ENCODE measurements around the gene TMEM150C. TPM values are rescaled to one million over a fixed set of nuclear protein-coding genes. Genes with fewer than 3 reads are reported as not detected.

Gene TMEM150C
- polyA plus RNA-seq, 1 donor (not counting 4 experiments of a cell fraction or from before 2014, with no cell fraction given) = 0.07 TPM

DNA sequence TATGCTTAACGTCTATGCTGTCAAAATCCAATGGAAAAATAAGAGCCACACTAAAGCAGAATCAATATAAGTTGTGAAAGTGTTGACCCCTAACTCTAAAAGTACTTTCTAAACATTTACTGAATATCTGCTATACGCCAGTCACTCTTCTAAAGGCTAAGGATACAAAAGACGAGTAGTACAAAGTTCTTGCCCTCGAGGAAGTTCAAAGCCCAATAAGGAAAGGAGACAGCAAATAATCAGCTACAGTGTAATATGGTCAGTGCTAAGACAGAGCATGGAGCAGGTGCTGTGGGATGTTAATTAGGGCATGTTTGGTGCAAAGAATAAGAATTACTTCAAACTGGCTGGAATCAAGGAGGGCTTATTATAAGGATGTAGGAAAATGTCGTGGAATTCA lies 31.6 kb upstream of the TMEM150C start:
- TF ChIP-seq CTCF (optimal IDR thresholded peaks at IDR 0.05 in 1 of 3, IDR thresholded peaks at IDR 0.05 in 1 of 3, conservative IDR thresholded peaks at IDR 0.05 in 1 of 3; ENCODE audit: extremely low read depth in 1 of 3, insufficient read depth in 2 of 3, low read length in 3 of 3) (no peak), EZH2 (IDR thresholded peaks at IDR 0.05; ENCODE audit: low read length) (no peak)

DNA sequence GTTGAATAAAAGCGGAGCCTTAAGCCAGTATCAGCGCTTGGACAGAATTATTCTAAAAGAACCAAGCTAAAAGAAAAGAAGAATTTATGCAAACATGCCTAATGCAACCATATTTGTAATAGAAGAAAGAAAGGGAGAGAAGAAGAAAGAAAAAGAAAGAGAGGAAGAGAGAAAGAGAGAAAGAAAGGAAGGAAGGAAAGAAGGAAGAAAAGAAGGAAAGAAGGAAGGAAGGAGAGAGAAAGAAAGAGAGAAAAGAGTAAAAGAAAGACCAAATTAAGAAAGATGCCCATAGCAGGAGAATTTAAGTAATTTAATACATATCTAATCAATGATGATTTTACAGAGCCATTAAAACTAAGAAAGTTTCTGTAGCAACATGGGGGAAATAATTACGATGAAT lies 30.9 kb upstream of the TMEM150C start:
- no peaks in the 10 kb centered on the region for H3K9me3 ChIP-seq (ENCODE audit: control insufficient read depth, low read depth, low read length)
- dilution Hi-C loops (cut with MboI; ENCODE audit: extremely low pct_ligation_motif_present, low sequenced_read_pairs) = no loop called here
- H2AFZ ChIP-seq (ENCODE audit: control insufficient read depth, low read length) = no peak overlapping the region
- no peaks in the 10 kb centered on the region for H3K27me3 ChIP-seq (ENCODE audit: control insufficient read depth, extremely low read depth, insufficient read depth, low read length)
- no peak overlapping the region for H3K4me3 ChIP-seq (ENCODE audit: control insufficient read depth in 2 of 3, extremely low read depth in 1 of 3, insufficient read depth in 2 of 3, low read depth in 1 of 3, low read length in 3 of 3)
- TF ChIP-seq EZH2 (IDR thresholded peaks at IDR 0.05; ENCODE audit: low read length) (no peak), CTCF (optimal IDR thresholded peaks at IDR 0.05 in 1 of 3, IDR thresholded peaks at IDR 0.05 in 1 of 3, conservative IDR thresholded peaks at IDR 0.05 in 1 of 3; ENCODE audit: extremely low read depth in 1 of 3, insufficient read depth in 2 of 3, low read length in 3 of 3) (no peak)
- H3K9me1 ChIP-seq (ENCODE audit: control insufficient read depth, extremely low read depth, insufficient read depth, low read length) = no peaks in the 10 kb centered on the region
- no peak overlapping the region for H3K4me2 ChIP-seq (ENCODE audit: control insufficient read depth, extremely low read depth, insufficient read depth, low read depth, low read length)
- no peak for FAIRE-seq
- no peak overlapping the region for H3K27ac ChIP-seq (ENCODE audit: control insufficient read depth, insufficient read depth, low read length)
- H4K20me1 ChIP-seq (ENCODE audit: control insufficient read depth, extremely low read depth, insufficient read depth, low read length) = no peaks in the 10 kb centered on the region
- no peaks in the 10 kb centered on the region for H3K4me1 ChIP-seq (ENCODE audit: control insufficient read depth, extremely low read depth, insufficient read depth, low read length)
- H3K79me2 ChIP-seq (ENCODE audit: control insufficient read depth, insufficient read depth, low read length) = no peaks in the 10 kb centered on the region
- no peak for DNase-seq (ENCODE audit: low read depth, low spot score)
- H3K9ac ChIP-seq (ENCODE audit: control insufficient read depth, extremely low read depth, insufficient read depth, low read length) = no peak overlapping the region
- no peaks in the 10 kb centered on the region for H3K36me3 ChIP-seq (ENCODE audit: control insufficient read depth in 2 of 2, extremely low read depth in 1 of 2, insufficient read depth in 2 of 2, low read length in 2 of 2)

More for the DNA sequence above, 31.6 kb upstream of the TMEM150C start:
- no peaks in the 10 kb centered on the region for H3K9me3 ChIP-seq (ENCODE audit: control insufficient read depth, low read depth, low read length)
- DNase-seq (ENCODE audit: low read depth, low spot score) (no peak), FAIRE-seq (no peak)
- dilution Hi-C loops (cut with MboI; ENCODE audit: extremely low pct_ligation_motif_present, low sequenced_read_pairs) = no loop called here
- H3K9ac ChIP-seq (ENCODE audit: control insufficient read depth, extremely low read depth, insufficient read depth, low read length) = no peak overlapping the region
- H3K4me2 ChIP-seq (ENCODE audit: control insufficient read depth, extremely low read depth, insufficient read depth, low read depth, low read length) = no peak overlapping the region
- H3K4me3 ChIP-seq (ENCODE audit: control insufficient read depth in 2 of 3, extremely low read depth in 1 of 3, insufficient read depth in 2 of 3, low read depth in 1 of 3, low read length in 3 of 3) = no peak overlapping the region
- no peak overlapping the region for H2AFZ ChIP-seq (ENCODE audit: control insufficient read depth, low read length)
- no peaks in the 10 kb centered on the region for H3K4me1 ChIP-seq (ENCODE audit: control insufficient read depth, extremely low read depth, insufficient read depth, low read length)
- no peaks in the 10 kb centered on the region for H4K20me1 ChIP-seq (ENCODE audit: control insufficient read depth, extremely low read depth, insufficient read depth, low read length)
- H3K27ac ChIP-seq (ENCODE audit: control insufficient read depth, insufficient read depth, low read length) = no peak overlapping the region
- H3K9me1 ChIP-seq (ENCODE audit: control insufficient read depth, extremely low read depth, insufficient read depth, low read length) = no peaks in the 10 kb centered on the region
- no peaks in the 10 kb centered on the region for H3K27me3 ChIP-seq (ENCODE audit: control insufficient read depth, extremely low read depth, insufficient read depth, low read length)
- H3K36me3 ChIP-seq (ENCODE audit: control insufficient read depth in 2 of 2, extremely low read depth in 1 of 2, insufficient read depth in 2 of 2, low read length in 2 of 2) = no peaks in the 10 kb centered on the region
- no peaks in the 10 kb centered on the region for H3K79me2 ChIP-seq (ENCODE audit: control insufficient read depth, insufficient read depth, low read length)
